Sigmoid colon (tissue), 7 donors: Measurements from ENCODE around the gene ARHGAP10. TPM values are rescaled to one million over a fixed set of nuclear protein-coding genes. Genes with fewer than 3 reads are reported as not detected.

Source experiments
- DNase-seq: peaks from one replicate; pipeline ENCODE4 v3.0.0-alpha.2; 2019
- H3K27ac ChIP-seq, 4 donors: fragments of 200-600 bp; sonication (generic); one replicate each; pipeline ENCODE4 v1.5.1; 2016 to 2019; ENCODE audit warnings: mild to moderate bottlenecking in 1 of 4
- H3K27me3 ChIP-seq, 3 donors: fragments of 200-600 bp; sonication (generic); one replicate each; pipeline ENCODE4 v1.5.1; 2019; ENCODE audit warnings: mild to moderate bottlenecking in 1 of 3
- H3K36me3 ChIP-seq, 4 donors: fragments of 200-600 bp; sonication (generic); one replicate each; pipeline ENCODE4 v1.5.1; 2016 to 2019
- H3K4me1 ChIP-seq, 4 donors: fragments of 200-600 bp; sonication (generic); one replicate each; pipeline ENCODE4 v1.5.1; 2017 to 2019
- H3K4me3 ChIP-seq, 4 donors: fragments of 200-600 bp; sonication (generic); one replicate each; pipeline ENCODE4 v1.5.1; 2017 to 2019; ENCODE audit warnings: mild to moderate bottlenecking in 2 of 4, moderate library complexity in 1 of 4
- H3K9me3 ChIP-seq, 4 donors: fragments of 200-600 bp in 3 of 4; sonication (generic) in 3 of 4; one replicate each; pipeline versions ENCODE4 v1.5.1 to v1.6.1; 2013 to 2019
- CTCF ChIP-seq, 4 experiments: fragments of 450-650 bp in 3 of 4; fragments of 200-600 bp in 1 of 4; IDR thresholded peaks; one replicate each; pipeline ENCODE4 v1.5.1; 2016 to 2019; ENCODE audit warnings: antibody characterized with exemption in 4 of 4, mild to moderate bottlenecking in 3 of 4, moderate library complexity in 2 of 4
- EP300 ChIP-seq, 4 donors: sonication (generic); formaldehyde crosslinking; IDR thresholded peaks; one replicate each; pipeline ENCODE4 v1.6.1; 2017; ENCODE audit warnings: antibody characterized with exemption in 4 of 4
- POLR2A ChIP-seq, 2 donors: fragments of 450-650 bp; IDR thresholded peaks; one replicate each; pipeline ENCODE4 v1.6.1; 2016; ENCODE audit warnings: antibody characterized with exemption in 2 of 2, mild to moderate bottlenecking in 2 of 2, moderate library complexity in 2 of 2
- POLR2AphosphoS5 ChIP-seq, 4 donors: sonication (generic); formaldehyde crosslinking; IDR thresholded peaks; one replicate each; pipeline ENCODE4 v1.6.1; 2017; ENCODE audit warnings: antibody characterized with exemption in 4 of 4
- WGBS, 2 donors: extraction: QIAGEN DNeasy Blood & Tissue Kit; methylation state at CpG; one replicate each; pipeline ENCODE4 v1.1.7; 2013; 5-methylcytosine and 5-hydroxymethylcytosine counted together
- intact Hi-C: fragments of 100-400 bp; cut with DNase I; formaldehyde crosslinking; loops from one replicate; pipeline ENCODE4 v1.15.1; 2023
- polyA plus RNA-seq, 3 donors: library from polyadenylated mRNA; stranded (reverse); fragments of 200-250 nt; gene quantifications; one replicate each; pipeline ENCODE4 v1.2.3, GENCODE V29; 2013
- total RNA-seq, 4 donors: library from RNA; depleted of rRNA; stranded (reverse); fragments of >200 nt; gene quantifications; one replicate each; pipeline ENCODE4 v1.1.0, GENCODE V29; 2016
- donor health status: healthy with polysubstance abuse.
- donor health status: Bipolar disorder and iron deficiency.
- donor health status: healthy.

Gene ARHGAP10
- total and polyA plus RNA-seq, 7 donors: 3.0 to 158 (median 123) TPM

GRCh38 chr4:147929746-147930145 lies 197.9 kb downstream of the ARHGAP10 start:
- Histone ChIP-seq H3K9me3 (no peaks in the 10 kb centered on the region), H3K4me1 (peaks cover 0 to 46% (median 22%) of the 10 kb centered on the region in 4 donors), H3K4me3 (no peak overlapping the region), H3K36me3 (peaks cover 0 to 10% (median 2%) of the 10 kb centered on the region in 4 donors), H3K27ac (peak overlapping the region in 2 of 4 donors; percentile 75 to 77), H3K27me3 (no peaks in the 10 kb centered on the region)
- intact Hi-C loops: loop anchor here (10.0 kb wide), 1 partner anchor 515 kb away; the partner anchor contains the start of gene NR3C2
- no peak for DNase-seq
- TF ChIP-seq CTCF (IDR thresholded peaks at IDR 0.05): no peak
- no peak for TF ChIP-seq POLR2A (IDR thresholded peaks at IDR 0.05)
- TF ChIP-seq POLR2AphosphoS5 (IDR thresholded peaks at IDR 0.05): no peak
- no peak for TF ChIP-seq EP300 (IDR thresholded peaks at IDR 0.05)
- 52 to 87% methylated on average over 1 of the region's 1 CpG for WGBS, 2 donors

GRCh38 chr4:147933316-147933715 lies 201.4 kb downstream of the ARHGAP10 start:
- H3K4me3 ChIP-seq: no peak overlapping the region
- 62 to 81% methylated on average over 4 of the region's 4 CpGs for WGBS, 2 donors
- DNase-seq: no peak
- peaks cover 0 to 10% (median 2%) of the 10 kb centered on the region in 4 donors for H3K36me3 ChIP-seq
- no peaks in the 10 kb centered on the region for H3K27me3 ChIP-seq
- H3K9me3 ChIP-seq: no peaks in the 10 kb centered on the region
- H3K4me1 ChIP-seq: peaks cover 0 to 25% (median 13%) of the 10 kb centered on the region in 4 donors
- H3K27ac ChIP-seq: no peak overlapping the region
- TF ChIP-seq POLR2AphosphoS5 (IDR thresholded peaks at IDR 0.05) (peak in 1 of 4 donors; percentile 10), POLR2A (IDR thresholded peaks at IDR 0.05) (no peak)
- intact Hi-C loops: no loop called here

GRCh38 chr4:147933779-147934178 lies 201.9 kb downstream of the ARHGAP10 start:
- H3K27ac ChIP-seq: no peak overlapping the region
- WGBS, 2 donors: 96 to 97% methylated on average over 3 of the region's 3 CpGs
- peaks cover 0 to 10% (median 2%) of the 10 kb centered on the region in 4 donors for H3K36me3 ChIP-seq
- H3K9me3 ChIP-seq: no peaks in the 10 kb centered on the region
- DNase-seq: no peak
- H3K4me1 ChIP-seq: peaks cover 0 to 20% (median 9%) of the 10 kb centered on the region in 4 donors
- TF ChIP-seq CTCF (IDR thresholded peaks at IDR 0.05): no peak
- no peak for TF ChIP-seq EP300 (IDR thresholded peaks at IDR 0.05)
- no peak for TF ChIP-seq POLR2AphosphoS5 (IDR thresholded peaks at IDR 0.05)
- TF ChIP-seq POLR2A (IDR thresholded peaks at IDR 0.05): no peak
- intact Hi-C loops: no loop called here
- no peaks in the 10 kb centered on the region for H3K27me3 ChIP-seq
- no peak overlapping the region for H3K4me3 ChIP-seq

GRCh38 chr4:147938496-147938895 lies 206.6 kb downstream of the ARHGAP10 start:
- no peak overlapping the region for H3K4me3 ChIP-seq
- H3K27ac ChIP-seq: no peak overlapping the region
- H3K36me3 ChIP-seq: peaks cover 0 to 28% (median 6%) of the 10 kb centered on the region in 4 donors
- H3K27me3 ChIP-seq: no peaks in the 10 kb centered on the region
- 85 to 90% methylated on average over 5 of the region's 5 CpGs for WGBS, 2 donors
- no peaks in the 10 kb centered on the region for H3K9me3 ChIP-seq
- H3K4me1 ChIP-seq: peaks cover 0 to 20% (median 11%) of the 10 kb centered on the region in 4 donors
- TF ChIP-seq POLR2A (IDR thresholded peaks at IDR 0.05): no peak
- no peak for TF ChIP-seq CTCF (IDR thresholded peaks at IDR 0.05)
- no peak for TF ChIP-seq EP300 (IDR thresholded peaks at IDR 0.05)
- TF ChIP-seq POLR2AphosphoS5 (IDR thresholded peaks at IDR 0.05): no peak
- intact Hi-C loops: no loop called here
- DNase-seq: no peak

GRCh38 chr4:147940171-147940570 lies 208.3 kb downstream of the ARHGAP10 start:
- no peak for DNase-seq
- intact Hi-C loops: no loop called here
- H3K9me3 ChIP-seq: no peaks in the 10 kb centered on the region
- TF ChIP-seq CTCF (IDR thresholded peaks at IDR 0.05) (no peak), EP300 (IDR thresholded peaks at IDR 0.05) (no peak), POLR2A (IDR thresholded peaks at IDR 0.05) (no peak), POLR2AphosphoS5 (IDR thresholded peaks at IDR 0.05) (no peak)
- peaks cover 0 to 18% (median 10%) of the 10 kb centered on the region in 4 donors for H3K4me1 ChIP-seq
- 88 to 91% methylated on average over 4 of the region's 4 CpGs for WGBS, 2 donors
- no peaks in the 10 kb centered on the region for H3K27me3 ChIP-seq
- no peak overlapping the region for H3K4me3 ChIP-seq
- peaks cover 0 to 32% (median 6%) of the 10 kb centered on the region in 4 donors for H3K36me3 ChIP-seq
- no peak overlapping the region for H3K27ac ChIP-seq
